Measurements from ENCODE around the gene ITGA4. TPM values are rescaled to one million over a fixed set of nuclear protein-coding genes. Genes with fewer than 3 reads are reported as not detected.

The ITGA4 gene
- total and polyA plus RNA-seq, 12 donors, result 0.37 to 14.5 (median 3.6) TPM

GRCh38 chr2:181440344-181440743 lies 16.8 kb upstream of the ITGA4 start:
- Histone ChIP-seq H3K9me3 (replicated peaks in 1 of 3) (no peaks in the 10 kb centered on the region), H3K27me3 (no peaks in the 10 kb centered on the region), H3K4me1 (replicated peaks in 1 of 2) (no peaks in the 10 kb centered on the region), H3K36me3 (replicated peaks in 1 of 2) (no peaks in the 10 kb centered on the region), H3K4me3 (no peak overlapping the region), H3K27ac (no peak overlapping the region)
- 76 to 88% (median 84%) methylated on average over 2 of the region's 2 CpGs for WGBS, 4 donors
- TF ChIP-seq CTCF (IDR thresholded peaks at IDR 0.05) (no peak), POLR2A (IDR thresholded peaks at IDR 0.05) (no peak)
- intact Hi-C loops (cut with DNase I), result no loop called here
- no peak for DNase-seq

GRCh38 chr2:181440919-181441318 lies 16.3 kb upstream of the ITGA4 start:
- DNase-seq, result no peak
- Histone ChIP-seq H3K27ac (no peak overlapping the region), H3K4me3 (no peak overlapping the region), H3K27me3 (no peaks in the 10 kb centered on the region), H3K4me1 (replicated peaks in 1 of 2) (no peaks in the 10 kb centered on the region), H3K36me3 (replicated peaks in 1 of 2) (no peaks in the 10 kb centered on the region), H3K9me3 (replicated peaks in 1 of 3) (no peaks in the 10 kb centered on the region)
- 46 to 52% (median 51%) methylated on average over 3 of the region's 3 CpGs for WGBS, 4 donors
- intact Hi-C loops (cut with DNase I), result no loop called here
- no peak for TF ChIP-seq CTCF (IDR thresholded peaks at IDR 0.05)
- no peak for TF ChIP-seq POLR2A (IDR thresholded peaks at IDR 0.05)

GRCh38 chr2:181441670-181442069 lies 15.5 kb upstream of the ITGA4 start:
- Histone ChIP-seq H3K4me3 (no peak overlapping the region), H3K36me3 (replicated peaks in 1 of 2) (no peaks in the 10 kb centered on the region), H3K9me3 (replicated peaks in 1 of 3) (no peaks in the 10 kb centered on the region), H3K27ac (no peak overlapping the region), H3K27me3 (no peaks in the 10 kb centered on the region), H3K4me1 (replicated peaks in 1 of 2) (no peaks in the 10 kb centered on the region)
- DNase-seq, result no peak
- intact Hi-C loops (cut with DNase I), result no loop called here
- WGBS, 4 donors, result 37 to 44% (median 40%) methylated on average over 3 of the region's 3 CpGs
- no peak for TF ChIP-seq CTCF (IDR thresholded peaks at IDR 0.05)
- no peak for TF ChIP-seq POLR2A (IDR thresholded peaks at IDR 0.05)

- Histone ChIP-seq H3K36me3 (replicated peaks in 1 of 2) (no peaks in the 10 kb centered on the region), H3K27ac (no peak overlapping the region), H3K4me1 (replicated peaks in 1 of 2) (no peaks in the 10 kb centered on the region), H3K4me3 (no peak overlapping the region), H3K27me3 (no peaks in the 10 kb centered on the region), H3K9me3 (replicated peaks in 1 of 3) (no peaks in the 10 kb centered on the region)
- WGBS, 4 donors, result 71 to 84% (median 76%) methylated on average over 2 of the region's 2 CpGs
- no peak for DNase-seq
- intact Hi-C loops (cut with DNase I), result no loop called here
- no peak for TF ChIP-seq CTCF (IDR thresholded peaks at IDR 0.05)
Measured at GRCh38 chr2:181444654-181445053, 12.5 kb upstream of the ITGA4 start.
